OCI-LY3 (cell line): Measurements from ENCODE around the gene NT5DC4.

Experiments
- H2AFZ ChIP-seq: fragments of 200-600, 300-600 bp; shearing (Covaris generic); 2 replicates; pipeline ENCODE4 v1.6.0; 2014; ENCODE audit warnings: antibody characterized with exemption, low read depth, low read length
- H3K27ac ChIP-seq: fragments of 200-600, 300-600 bp; sonication (generic); 2 replicates; pipeline ENCODE4 v1.5.1; 2014; ENCODE audit warnings: mild to moderate bottlenecking, low read length, moderate library complexity, mixed read lengths
- H3K27me3 ChIP-seq: fragments of 200-600, 300-600 bp; sonication (generic); 2 replicates; pipeline ENCODE4 v1.6.1; 2014; ENCODE audit warnings: low read depth, low read length, mixed read lengths
- H3K36me3 ChIP-seq: fragments of 200-600, 300-600 bp; sonication (generic); replicated peaks from 2 replicates; pipeline ENCODE3; 2014; ENCODE audit warnings: low read depth, low read length, mixed read lengths
- H3K4me1 ChIP-seq: fragments of 300-600, 200-600 bp; sonication (generic); 2 replicates; pipeline ENCODE4 v1.6.1; 2014; ENCODE audit warnings: low read length, mixed read lengths
- H3K4me2 ChIP-seq: fragments of 200-600, 300-600 bp; sonication (generic); 2 replicates; pipeline ENCODE4 v1.6.1; 2014; ENCODE audit warnings: low read length, mixed read lengths
- H3K4me3 ChIP-seq: fragments of 300-600, 200-600 bp; sonication (generic); 2 replicates; pipeline ENCODE4 v1.5.1; 2014; ENCODE audit warnings: antibody characterized with exemption, mild to moderate bottlenecking, low read length, moderate library complexity
- H3K79me2 ChIP-seq: fragments of 300-600, 200-600 bp; shearing (Covaris generic); 2 replicates; pipeline ENCODE4 v1.6.1; 2014; ENCODE audit warnings: mild to moderate bottlenecking, low read length, mixed read lengths
- H3K9ac ChIP-seq: fragments of 300-600, 200-600 bp; shearing (Covaris generic); 2 replicates; pipeline ENCODE4 v1.6.0; 2014; ENCODE audit warnings: mild to moderate bottlenecking, low read length, moderate library complexity
- H3K9me3 ChIP-seq: fragments of 200-600, 300-600 bp; shearing (Covaris generic); 2 replicates; pipeline ENCODE4 v1.6.1; 2014; ENCODE audit warnings: low read length, mixed read lengths; ENCODE audit not compliant: insufficient read depth
- H4K20me1 ChIP-seq: fragments of 200-600, 300-600 bp; sonication (generic); 2 replicates; pipeline ENCODE4 v1.6.1; 2016; ENCODE audit warnings: low read length, mixed read lengths; ENCODE audit not compliant: insufficient read depth
- EZH2phosphoT487 ChIP-seq: fragments of 200-600 bp; shearing (Covaris generic); IDR thresholded peaks from 2 replicates; pipeline ENCODE4 v1.6.1; 2018; ENCODE audit warnings: antibody characterized with exemption, mixed run types, low read depth
- TF ChIP-seq, protein P1 (sequence below): fragments of 200-600, 300-600 bp; sonication (generic); IDR thresholded peaks from 2 replicates; pipeline ENCODE4 v1.5.1; 2014; ENCODE audit warnings: antibody characterized with exemption, low read length, low read depth

The NT5DC4 gene

DNA sequence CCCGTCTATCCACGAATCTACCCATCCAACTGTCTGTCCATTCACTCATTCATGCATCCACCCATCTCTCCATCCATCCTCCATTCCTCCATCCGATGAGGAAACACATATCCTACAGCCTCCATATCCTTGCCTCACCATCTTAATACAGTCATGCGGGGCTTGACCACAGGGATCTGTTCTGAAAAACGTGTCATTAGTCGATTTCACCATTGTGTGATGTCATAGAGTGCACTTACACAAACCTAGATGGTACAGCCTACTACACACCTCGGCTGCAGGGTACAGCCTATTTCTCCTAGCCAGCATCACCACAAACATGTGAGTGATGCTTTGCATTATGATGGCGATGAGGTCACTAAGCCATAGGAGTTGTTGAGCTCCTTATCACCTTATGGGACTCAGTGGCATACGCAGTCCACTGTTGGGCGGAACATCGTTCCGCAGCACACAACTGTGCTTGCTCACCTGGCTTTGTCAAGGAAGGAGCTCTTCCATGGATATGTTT lies 1.9 kb upstream of the NT5DC4 start:
- Histone ChIP-seq H4K20me1 (no peaks in the 10 kb centered on the region), H3K9ac (no peak overlapping the region), H3K4me2 (no peak overlapping the region), H3K4me3 (no peak overlapping the region), H2AFZ (no peak overlapping the region), H3K4me1 (no peaks in the 10 kb centered on the region; the same call in 1 of the 2 replicates), H3K9me3 (no peaks in the 10 kb centered on the region), H3K27me3 (no peaks in the 10 kb centered on the region), H3K27ac (no peak overlapping the region), H3K36me3 (no peaks in the 10 kb centered on the region), H3K79me2 (no peaks in the 10 kb centered on the region)
- no peak for TF ChIP-seq EZH2phosphoT487
- TF ChIP-seq, protein P1, sequence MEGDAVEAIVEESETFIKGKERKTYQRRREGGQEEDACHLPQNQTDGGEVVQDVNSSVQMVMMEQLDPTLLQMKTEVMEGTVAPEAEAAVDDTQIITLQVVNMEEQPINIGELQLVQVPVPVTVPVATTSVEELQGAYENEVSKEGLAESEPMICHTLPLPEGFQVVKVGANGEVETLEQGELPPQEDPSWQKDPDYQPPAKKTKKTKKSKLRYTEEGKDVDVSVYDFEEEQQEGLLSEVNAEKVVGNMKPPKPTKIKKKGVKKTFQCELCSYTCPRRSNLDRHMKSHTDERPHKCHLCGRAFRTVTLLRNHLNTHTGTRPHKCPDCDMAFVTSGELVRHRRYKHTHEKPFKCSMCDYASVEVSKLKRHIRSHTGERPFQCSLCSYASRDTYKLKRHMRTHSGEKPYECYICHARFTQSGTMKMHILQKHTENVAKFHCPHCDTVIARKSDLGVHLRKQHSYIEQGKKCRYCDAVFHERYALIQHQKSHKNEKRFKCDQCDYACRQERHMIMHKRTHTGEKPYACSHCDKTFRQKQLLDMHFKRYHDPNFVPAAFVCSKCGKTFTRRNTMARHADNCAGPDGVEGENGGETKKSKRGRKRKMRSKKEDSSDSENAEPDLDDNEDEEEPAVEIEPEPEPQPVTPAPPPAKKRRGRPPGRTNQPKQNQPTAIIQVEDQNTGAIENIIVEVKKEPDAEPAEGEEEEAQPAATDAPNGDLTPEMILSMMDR, result no peak

GRCh38 chr2:112721819-112722522 lies 1.2 kb downstream of the NT5DC4 start:
- Histone ChIP-seq H3K9me3 (no peaks in the 10 kb centered on the region), H3K4me1 (peaks cover 28% of the 10 kb centered on the region), H3K27me3 (no peaks in the 10 kb centered on the region), H3K4me2 (no peak overlapping the region), H2AFZ (no peak overlapping the region), H3K9ac (no peak overlapping the region), H3K4me3 (no peak overlapping the region), H4K20me1 (no peaks in the 10 kb centered on the region), H3K27ac (no peak overlapping the region), H3K36me3 (no peaks in the 10 kb centered on the region), H3K79me2 (no peaks in the 10 kb centered on the region)
- TF ChIP-seq, protein P1, result no peak
- no peak for TF ChIP-seq EZH2phosphoT487

GRCh38 chr2:112722816-112723546 lies 2.2 kb downstream of the NT5DC4 start:
- H3K4me1 ChIP-seq, result peaks cover 30% of the 10 kb centered on the region
- no peaks in the 10 kb centered on the region for H4K20me1 ChIP-seq
- H2AFZ ChIP-seq, result no peak overlapping the region
- no peak for TF ChIP-seq EZH2phosphoT487
- TF ChIP-seq, protein P1, result no peak
- no peak overlapping the region for H3K4me2 ChIP-seq
- H3K4me3 ChIP-seq, result no peak overlapping the region
- H3K9me3 ChIP-seq, result no peaks in the 10 kb centered on the region
- H3K9ac ChIP-seq, result no peak overlapping the region
- H3K27me3 ChIP-seq, result no peaks in the 10 kb centered on the region
- no peaks in the 10 kb centered on the region for H3K79me2 ChIP-seq
- no peaks in the 10 kb centered on the region for H3K36me3 ChIP-seq
- no peak overlapping the region for H3K27ac ChIP-seq

GRCh38 chr2:112723547-112723940 lies 2.7 kb downstream of the NT5DC4 start:
- Histone ChIP-seq H3K4me2 (no peak overlapping the region), H3K9me3 (no peaks in the 10 kb centered on the region), H3K36me3 (no peaks in the 10 kb centered on the region), H3K4me1 (peaks cover 35% of the 10 kb centered on the region), H2AFZ (no peak overlapping the region), H3K4me3 (no peak overlapping the region), H3K9ac (no peak overlapping the region), H4K20me1 (no peaks in the 10 kb centered on the region), H3K27me3 (no peaks in the 10 kb centered on the region), H3K79me2 (no peaks in the 10 kb centered on the region), H3K27ac (no peak overlapping the region)
- no peak for TF ChIP-seq EZH2phosphoT487
- TF ChIP-seq, protein P1, result no peak
